GM18508 (cell line): Measurements from ENCODE around the gene TUBGCP2.

Source experiments
- ATAC-seq: cut with Tn5 transposase; IDR thresholded peaks from one replicate; pipeline ENCODE4 v1.9.1; 2021; ENCODE audit warnings: moderate number of reproducible peaks; ENCODE audit not compliant: insufficient read depth, unreplicated experiment

TUBGCP2 gene

GRCh38 chr10:133251388-133252222 is 57.1 kb downstream of the TUBGCP2 start:
- ATAC-seq, result no peak

GRCh38 chr10:133249975-133250754 is 58.5 kb downstream of the TUBGCP2 start:
- ATAC-seq, result no peak

GRCh38 chr10:133249094-133249780 is 59.4 kb downstream of the TUBGCP2 start:
- ATAC-seq, result no peak

DNA sequence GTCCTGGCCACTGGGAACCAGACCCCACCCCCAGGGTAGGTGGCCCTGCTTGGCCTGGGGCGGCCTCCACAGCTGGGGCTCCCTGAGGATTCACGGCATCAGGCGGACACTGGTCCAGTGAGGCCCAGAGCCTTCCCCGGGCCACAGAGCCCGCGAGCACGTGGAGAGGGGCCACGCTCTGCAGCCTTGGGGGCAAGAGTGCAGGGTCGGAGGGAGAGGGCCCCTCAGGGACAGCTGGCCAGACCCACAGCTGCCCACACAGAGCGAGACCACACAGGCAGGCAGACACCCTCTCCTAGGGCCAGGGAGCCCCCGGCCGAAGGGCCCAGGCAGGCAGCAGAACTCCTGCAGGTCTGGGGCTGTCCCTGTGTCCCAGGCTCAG is 60.3 kb downstream of the TUBGCP2 start:
- ATAC-seq, result no peak

- no peak for ATAC-seq
Measured at GRCh38 chr10:133247681-133248333, 60.9 kb downstream of the TUBGCP2 start.

DNA sequence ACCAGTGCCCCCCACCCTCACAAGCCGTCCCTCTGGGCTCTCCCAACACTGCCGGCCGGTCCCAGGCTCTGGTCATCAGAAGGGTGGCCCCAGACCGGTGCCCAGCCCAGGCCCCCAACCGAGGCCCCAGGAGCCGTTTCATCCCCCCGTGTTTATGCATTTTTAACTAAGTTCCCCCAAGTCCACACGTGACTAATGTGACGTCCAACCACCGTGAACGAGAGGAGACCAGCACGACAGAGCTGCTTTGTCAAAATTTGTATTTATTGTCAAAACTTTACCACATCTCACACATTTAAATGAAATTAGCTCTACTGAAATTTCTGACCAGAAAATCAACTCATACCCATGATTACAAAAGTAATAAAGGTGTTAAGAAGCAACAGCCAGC is 62.4 kb downstream of the TUBGCP2 start:
- ATAC-seq, result no peak

DNA sequence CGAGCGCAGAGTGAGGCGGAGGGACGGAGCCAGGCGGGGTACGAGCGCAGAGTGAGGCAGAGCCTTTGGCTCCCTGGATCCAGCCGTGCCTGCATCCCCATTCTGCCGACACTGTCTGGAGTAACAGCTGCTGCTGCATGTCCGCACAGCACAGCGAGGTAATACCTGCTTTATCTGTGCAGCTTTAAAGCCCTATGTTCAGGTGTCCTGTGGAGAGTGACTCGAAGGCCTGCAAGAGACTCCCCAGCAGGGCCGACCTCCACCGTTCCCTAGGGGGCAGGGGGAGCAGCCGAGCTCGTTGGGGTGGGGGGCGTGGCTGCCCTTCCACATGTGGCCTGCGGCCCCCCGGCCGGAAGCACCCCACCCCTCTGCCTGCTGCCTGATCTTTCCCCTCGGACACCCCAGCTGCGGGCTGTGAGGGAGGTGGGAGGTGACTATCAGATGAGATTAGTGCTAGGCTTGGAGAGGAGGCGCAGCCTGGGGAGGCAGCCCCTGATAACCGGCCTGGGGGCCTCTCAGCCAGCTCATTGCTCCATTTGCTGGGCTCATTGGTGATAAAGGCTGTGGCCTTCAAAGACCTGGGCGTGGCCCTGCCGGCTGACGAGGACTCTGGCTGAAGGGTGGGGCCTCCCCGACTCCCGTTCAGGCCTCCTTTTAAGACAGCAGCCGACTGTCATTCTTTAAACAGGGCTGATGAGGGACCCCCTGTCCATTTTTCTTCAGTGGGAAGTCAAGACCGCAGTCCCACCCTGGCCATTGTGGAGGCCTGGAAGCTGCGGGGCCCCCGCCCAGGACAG is 63.0 kb downstream of the TUBGCP2 start:
- ATAC-seq, result no peak

DNA sequence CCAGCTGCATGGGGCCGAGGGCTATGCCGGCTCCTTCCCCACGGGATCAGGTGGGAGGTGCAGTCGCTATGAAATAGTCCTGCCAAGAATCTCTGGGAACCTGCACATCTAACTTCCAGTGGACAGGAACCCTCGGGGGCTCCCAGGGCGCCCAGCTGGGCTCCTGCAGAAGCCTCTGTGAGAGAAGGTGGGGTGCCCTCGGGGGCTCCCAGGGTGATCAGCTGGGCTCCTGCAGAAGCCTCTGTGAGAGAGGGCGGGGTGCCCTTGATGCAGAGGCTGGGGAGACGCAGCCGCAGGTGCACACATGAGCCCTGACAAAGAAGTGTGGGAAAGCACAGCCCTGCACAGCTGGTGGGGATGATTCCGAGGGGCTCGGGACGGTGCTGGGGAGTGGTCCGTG is 65.1 kb downstream of the TUBGCP2 start:
- no peak for ATAC-seq

GRCh38 chr10:133242611-133243356 is 65.9 kb downstream of the TUBGCP2 start:
- ATAC-seq, result no peak

DNA sequence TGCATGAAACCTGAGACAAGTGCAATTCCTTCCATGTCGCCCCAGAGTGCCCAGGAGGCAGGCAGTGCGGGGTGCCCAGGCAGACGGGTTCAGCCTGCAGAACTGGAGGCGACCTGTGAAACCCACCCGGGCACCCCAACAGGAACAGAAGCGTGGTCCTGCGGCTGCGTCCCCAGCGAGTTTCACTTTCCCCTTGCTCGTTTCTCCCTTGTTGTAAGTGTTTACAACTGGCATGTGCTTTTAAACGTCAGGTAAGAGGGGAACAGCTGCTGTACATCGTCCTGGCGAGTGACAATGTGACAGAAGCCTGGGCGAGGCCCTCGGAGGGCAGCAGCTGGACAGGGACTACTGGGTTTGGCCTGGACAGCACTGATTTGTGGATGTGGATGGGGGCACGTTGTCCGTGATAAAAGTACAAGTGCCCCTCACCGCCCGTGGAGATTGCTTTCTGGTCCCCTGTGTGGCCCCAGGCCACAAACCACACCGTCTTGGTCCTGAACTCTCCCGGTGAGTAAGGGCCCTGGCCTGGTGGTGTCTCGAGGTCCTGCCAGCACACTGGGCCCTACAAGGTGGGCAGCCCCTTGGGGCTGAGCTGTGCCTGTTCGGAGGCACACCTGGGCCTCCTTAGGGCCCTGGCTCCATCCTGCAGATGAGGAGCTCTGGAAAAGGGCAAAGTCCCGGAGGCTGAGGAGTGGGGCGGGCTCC is 67.0 kb downstream of the TUBGCP2 start:
- no peak for ATAC-seq

DNA sequence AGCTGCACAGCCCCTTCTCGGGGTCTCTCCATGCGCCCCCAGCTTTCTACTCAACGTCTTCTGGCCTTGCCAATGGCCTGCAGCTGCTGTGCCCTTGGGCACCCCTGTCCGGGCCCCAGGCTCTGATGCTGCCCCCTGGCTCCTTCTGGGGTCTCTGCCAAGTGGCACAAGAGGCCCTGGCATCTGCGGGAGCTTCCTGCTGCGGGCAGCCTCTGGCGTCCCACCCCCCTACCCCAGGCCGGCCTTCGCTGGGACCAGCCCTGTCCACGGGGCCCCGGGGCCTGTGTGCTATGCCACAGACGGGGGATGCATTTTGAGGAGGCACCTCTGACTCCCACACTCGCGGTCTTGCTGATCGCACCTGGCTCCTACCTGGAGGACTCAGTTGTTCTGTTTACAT is 68.7 kb downstream of the TUBGCP2 start:
- ATAC-seq, result no peak

DNA sequence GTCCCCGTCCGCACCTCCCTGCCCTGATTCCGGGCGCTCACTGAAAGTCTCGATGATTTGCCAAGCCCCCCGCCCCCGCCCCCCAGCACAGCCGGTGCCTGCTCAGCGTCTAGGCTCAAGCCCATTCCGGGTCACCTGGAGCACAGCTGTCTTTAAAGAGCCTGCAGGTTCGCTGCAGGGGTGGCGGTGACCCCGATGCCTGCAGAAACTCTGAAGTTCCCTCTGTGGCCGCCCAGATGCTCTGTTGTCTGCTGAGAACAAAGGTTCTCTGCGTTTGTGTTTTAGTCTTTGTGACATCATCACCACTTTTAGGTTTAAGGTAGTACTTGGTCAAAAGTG is 70.2 kb downstream of the TUBGCP2 start:
- no peak for ATAC-seq

GRCh38 chr10:133237588-133238465 is 70.8 kb downstream of the TUBGCP2 start, which contains the start of gene VENTX:
VENTX (plus strand) TSS chr10:133237855; CDS start chr10:133237915, 60 bp downstream.
- ATAC-seq, result no peak

GRCh38 chr10:133237241-133237587 is 71.5 kb downstream of the TUBGCP2 start:
- no peak for ATAC-seq

- ATAC-seq, result no peak
Measured at GRCh38 chr10:133236401-133237240, 72.1 kb downstream of the TUBGCP2 start.

GRCh38 chr10:133235932-133236331 is 72.7 kb downstream of the TUBGCP2 start:
- no peak for ATAC-seq
